HG03571 (cell line): ENCODE data around the gene NUP210.

Experiments used
- ATAC-seq: cut with Tn5 transposase; IDR thresholded peaks from one replicate; pipeline ENCODE4 v1.9.1; 2021; ENCODE audit not compliant: unreplicated experiment

The NUP210 gene

GRCh38 chr3:13353506-13353905, 66.6 kb downstream of the NUP210 start:
- no peak for ATAC-seq

DNA sequence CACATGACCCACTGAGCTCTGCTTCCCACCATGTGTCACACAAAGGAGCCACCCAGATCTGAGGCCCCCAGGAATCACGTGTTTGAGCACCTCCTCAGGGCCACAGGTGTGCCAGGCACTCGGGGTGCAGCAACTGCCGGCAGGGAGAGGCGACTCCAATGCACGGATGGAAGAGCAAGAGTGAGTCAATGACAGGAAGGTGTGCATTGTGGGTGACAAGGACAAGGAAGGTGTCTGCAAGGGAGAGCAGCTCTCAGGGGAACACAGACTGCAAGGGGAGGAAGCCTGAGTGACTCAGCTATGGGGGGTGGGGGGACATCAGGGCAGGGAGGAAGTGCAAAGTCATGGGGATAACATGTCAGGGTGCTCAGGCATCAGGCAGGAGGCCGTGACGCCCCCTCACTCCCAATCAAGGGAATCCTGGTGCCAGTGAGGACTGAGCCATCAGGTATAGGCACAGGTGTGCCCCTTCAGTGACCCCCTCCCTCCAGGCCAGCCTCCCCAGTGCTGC, 67.4 kb downstream of the NUP210 start:
- ATAC-seq: no peak

- no peak for ATAC-seq
These were observed 70.3 kb downstream of the NUP210 start for GRCh38 chr3:13349823-13350222.

GRCh38 chr3:13348661-13349396, 71.3 kb downstream of the NUP210 start:
- no peak for ATAC-seq

DNA sequence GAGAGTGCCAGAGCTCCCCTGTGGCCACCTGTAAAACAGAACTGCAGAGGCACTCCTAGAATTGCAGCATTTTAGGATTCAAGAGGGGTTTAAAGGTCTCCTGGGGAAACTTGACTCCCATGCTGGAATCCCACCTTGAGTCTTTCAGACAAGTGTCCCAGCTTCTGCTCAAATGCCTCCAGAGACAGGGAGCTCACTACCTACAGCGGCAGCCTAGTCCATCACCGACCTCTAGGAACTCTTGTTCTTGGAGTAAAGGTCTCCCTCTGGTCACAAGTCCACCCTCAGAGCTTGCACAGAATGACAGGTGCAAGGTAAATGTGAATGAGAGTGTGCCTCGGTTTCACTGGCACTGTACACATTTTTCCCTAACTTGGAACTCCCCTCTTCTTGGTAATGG, 72.0 kb downstream of the NUP210 start:
- no peak for ATAC-seq

DNA sequence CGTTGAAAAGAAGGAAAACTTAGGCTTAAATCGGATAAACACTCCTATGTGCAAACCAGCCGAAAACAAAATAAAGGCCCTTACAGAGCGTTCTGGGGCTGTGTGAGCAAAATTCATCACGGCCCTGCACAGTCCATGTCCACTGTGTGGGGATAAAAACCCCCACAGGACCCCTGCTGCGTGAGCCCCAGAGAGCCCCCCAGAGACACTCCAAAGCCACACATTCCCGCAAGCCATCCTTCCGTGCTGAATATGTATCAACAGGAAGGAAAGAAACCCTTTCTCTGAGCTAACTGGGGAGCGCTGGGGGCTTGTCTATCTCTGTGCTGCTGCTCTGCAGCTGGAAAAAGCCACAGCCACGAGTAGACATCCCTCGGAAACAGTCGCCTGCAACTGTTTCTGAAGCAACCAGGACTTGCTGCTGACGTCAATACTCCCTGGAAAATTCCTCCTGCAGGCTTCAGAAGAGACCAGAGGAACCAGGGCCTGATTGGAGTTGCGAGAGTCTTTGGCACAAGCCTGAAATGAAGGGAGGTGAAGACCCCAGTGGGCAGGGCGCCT, 72.7 kb downstream of the NUP210 start:
- ATAC-seq: no peak

DNA sequence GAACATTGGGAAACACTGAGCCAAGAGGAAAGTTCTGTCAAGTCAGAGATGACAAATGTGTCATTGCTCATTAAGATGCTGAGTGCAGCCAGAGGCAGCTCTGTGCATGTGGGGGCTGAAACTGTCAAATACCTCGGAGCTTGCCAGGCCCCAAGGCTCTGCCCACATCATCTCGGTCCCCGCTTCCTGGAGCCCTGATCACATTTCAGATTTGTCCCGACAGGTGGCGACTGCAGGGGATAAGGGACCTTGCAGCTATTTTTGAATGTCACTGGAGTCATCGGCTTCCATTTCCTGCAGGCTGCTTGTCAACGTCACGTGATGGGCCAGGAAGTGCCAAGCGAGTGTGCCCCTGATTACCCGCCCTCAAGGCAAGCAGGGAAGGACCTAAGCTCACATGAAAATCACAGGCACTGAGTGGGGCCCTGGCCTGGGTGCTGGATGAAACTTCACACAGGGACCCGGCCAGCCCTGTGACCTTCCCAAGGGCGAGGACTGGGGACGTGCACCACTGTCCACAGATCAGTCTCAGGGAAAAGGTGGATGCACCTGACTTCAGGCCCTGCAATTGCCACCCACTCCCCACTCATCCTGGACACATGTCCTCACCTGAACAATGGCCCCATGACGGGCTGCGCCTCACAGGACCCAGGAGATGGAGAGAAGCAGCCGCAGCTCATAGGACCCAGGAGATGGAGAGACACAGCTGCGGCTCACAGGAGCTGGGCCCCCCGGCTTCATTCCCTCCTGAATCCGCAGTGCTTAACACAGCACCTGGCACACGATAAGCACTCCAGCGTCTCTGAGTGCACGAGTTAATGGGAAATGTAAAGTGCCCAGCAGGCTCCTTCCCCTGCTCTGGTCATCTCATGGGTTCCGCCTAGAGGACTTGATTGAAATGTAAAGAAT, 73.4 kb downstream of the NUP210 start:
- ATAC-seq: no peak

DNA sequence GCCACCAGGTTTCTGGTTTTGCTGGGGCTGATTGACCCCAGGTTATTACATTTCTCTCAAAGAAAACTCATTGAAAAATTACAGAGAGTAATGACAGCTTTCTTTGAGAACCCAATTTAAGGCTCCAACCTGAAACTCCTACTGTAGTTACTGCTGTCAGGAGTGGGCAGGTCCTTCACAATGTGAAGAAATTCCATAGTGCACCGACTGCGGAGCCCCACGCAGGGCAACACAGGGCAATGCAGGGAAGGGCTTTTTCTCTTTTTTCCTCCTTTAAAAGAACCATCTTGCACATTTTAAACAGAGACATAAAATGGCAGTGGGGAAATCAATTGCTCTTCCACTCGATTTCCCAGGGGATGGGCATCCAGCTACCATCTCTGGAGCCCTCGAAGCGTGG, 74.3 kb downstream of the NUP210 start:
- ATAC-seq: no peak

DNA sequence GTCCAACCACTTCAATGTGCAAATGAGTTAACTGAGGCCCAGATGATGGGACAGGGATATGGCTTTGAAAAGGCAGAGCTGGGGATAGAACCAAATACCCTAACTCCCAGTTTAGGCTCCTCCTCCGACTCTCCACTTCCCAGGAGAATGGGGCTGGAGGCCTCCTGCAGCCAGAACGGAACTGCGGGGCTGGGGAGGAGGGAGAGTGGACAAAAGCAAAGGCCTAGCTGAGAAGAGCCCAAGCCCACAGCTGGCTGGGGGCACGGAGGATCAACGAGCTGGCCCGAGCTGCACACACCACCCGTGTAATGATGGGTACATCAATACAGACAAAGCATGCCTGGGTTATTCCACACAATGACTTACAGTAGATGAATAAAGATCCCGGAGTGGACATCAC, 74.8 kb downstream of the NUP210 start:
- no peak for ATAC-seq

- ATAC-seq: no peak
These were observed 75.5 kb downstream of the NUP210 start for GRCh38 chr3:13344663-13345062.

DNA sequence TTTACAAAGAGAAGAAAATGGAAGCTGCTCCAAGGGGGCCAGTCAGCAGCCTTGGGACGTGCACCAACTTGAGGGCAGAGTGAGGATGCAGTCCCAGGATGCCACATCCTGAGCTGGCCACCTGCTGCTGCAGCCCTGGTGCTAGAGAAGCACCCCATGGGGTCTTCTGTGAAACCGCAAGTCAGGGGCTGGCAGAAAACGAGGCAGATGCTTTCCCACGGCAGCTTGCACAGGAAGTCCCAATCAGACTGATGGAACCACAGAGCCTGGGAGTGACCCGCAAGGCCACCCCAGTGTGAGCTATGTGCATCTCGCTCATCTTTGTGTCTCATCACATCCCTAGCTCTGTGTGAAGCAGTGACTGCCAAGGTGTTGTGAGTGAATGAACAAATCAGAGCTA, 76.5 kb downstream of the NUP210 start:
- no peak for ATAC-seq

GRCh38 chr3:13341229-13341905, 78.8 kb downstream of the NUP210 start:
- ATAC-seq: no peak

DNA sequence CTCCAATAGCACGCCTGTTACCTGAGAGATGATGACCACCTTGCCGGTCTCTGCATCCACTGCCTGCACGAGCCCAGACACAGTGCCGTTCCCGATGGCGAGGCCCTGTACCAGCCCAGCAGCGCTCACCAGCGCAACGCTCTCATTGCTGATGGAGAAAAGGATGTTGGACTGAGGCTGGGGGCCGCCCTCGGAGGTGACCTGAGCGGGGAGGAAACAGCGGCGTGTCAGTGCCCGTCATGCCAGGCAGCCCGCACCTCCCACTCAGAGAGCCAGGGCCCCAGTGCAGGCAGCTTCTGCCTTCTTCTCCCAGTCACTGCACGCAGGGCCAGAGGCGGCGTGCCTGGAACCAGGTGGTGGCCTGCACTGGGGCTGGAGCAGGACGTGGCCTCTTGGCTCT, 80.3 kb downstream of the NUP210 start:
- no peak for ATAC-seq

DNA sequence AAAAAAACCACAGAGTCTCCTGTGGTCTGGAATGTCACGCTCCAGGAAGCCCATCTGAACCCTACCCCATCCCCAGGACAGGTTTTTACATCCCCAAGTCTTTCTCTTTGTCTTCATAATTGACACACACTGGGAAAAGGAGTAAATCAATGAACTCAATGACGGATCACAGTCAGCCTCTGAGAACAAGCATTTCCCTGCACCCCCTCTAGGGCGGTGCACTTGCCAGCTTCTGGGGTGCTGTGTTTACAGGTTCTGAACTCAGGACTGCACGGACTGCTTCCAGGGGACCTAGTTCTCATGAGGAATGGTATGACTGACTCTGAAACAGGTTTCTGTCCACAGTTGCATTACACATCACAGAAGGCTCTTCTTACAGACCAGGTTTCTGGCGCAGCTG, 81.1 kb downstream of the NUP210 start:
- no peak for ATAC-seq

DNA sequence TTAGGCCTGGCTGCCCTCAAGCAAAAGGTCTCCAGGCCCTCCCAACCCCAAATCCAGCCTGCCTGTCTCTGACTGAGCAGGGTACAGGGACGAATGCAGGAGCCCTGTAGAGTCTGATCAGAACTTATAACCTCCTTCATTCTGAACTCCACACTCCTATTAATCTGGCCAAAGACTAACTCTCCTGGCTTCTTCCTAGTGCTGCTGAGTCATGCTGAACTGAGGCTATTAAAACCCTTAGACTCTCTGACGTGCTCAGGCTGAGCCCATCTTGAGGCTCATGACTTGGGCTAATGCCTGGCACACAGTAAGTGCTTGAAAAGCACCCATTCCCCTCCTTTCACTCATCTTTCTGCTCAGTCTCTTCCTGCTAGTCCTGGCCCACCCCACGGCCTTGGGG, 81.9 kb downstream of the NUP210 start:
- ATAC-seq: no peak

GRCh38 chr3:13336592-13336991, 83.5 kb downstream of the NUP210 start:
- ATAC-seq: no peak

GRCh38 chr3:13335503-13335902, 84.6 kb downstream of the NUP210 start:
- no peak for ATAC-seq

GRCh38 chr3:13335059-13335458, 85.1 kb downstream of the NUP210 start:
- no peak for ATAC-seq

- no peak for ATAC-seq
These were observed 86.8 kb downstream of the NUP210 start for GRCh38 chr3:13333236-13333897.

DNA sequence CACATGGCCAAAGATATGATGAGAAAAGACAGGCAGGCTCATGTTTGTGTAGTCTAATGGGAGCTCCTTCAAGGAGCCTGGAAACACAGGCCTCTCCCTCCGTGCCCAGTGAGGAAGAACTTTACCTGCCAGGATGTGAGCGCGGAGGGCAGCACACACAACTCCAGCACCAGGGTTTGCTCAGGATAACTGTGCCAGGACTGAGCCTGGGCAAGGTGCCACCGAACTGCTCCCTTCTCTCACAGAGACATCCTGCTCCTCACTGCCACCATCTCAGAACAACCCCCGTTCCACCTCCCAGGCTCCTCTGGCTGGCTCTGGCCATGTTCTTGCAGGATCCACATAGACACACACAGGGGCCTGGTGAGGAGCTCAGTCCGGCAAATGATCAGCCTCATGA, 87.4 kb downstream of the NUP210 start:
- ATAC-seq: peak; percentile 4

DNA sequence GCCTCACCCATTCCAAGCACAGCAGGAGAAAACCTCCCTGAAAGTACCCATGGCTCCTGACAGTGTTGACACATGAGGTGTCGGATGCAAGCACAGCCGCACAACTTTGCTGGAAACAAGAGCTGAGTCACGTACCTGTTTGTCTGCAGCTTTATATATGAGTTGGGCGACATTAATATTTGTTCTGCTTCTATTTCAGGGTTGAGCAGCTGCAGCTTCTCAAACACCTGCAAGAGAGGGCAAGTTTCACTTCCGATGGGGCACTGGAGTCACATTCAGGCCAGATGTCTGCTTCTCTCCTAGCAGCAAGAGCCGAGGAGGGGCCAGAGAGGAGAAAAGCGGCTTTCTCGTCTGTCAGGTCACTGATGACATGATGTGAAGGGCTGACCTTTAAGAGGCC, 88.0 kb downstream of the NUP210 start:
- peak; percentile 91 for ATAC-seq
